SJSA1 (cell line): ENCODE results near the gene FUT7. TPM values are rescaled to one million over a fixed set of nuclear protein-coding genes. Genes with fewer than 3 reads are reported as not detected.
"Not testable (repeated sequence)": the region's sequence is repeated elsewhere in the genome, so short reads cannot be mapped to it uniquely, and the experiment has no call there.

ENCODE experiments used
- DNase-seq, 2 experiments: peaks; one replicate each; pipeline ENCODE4 v3.0.0-alpha.2; 2015 to 2020; ENCODE audit warnings: low spot score in 2 of 2, low read depth in 1 of 2
- H3K27ac ChIP-seq: fragments of 250-450 bp; sonication (Bioruptor Pico); 2 replicates; pipeline ENCODE4 v1.5.1; 2020; ENCODE audit warnings: mild to moderate bottlenecking, moderate library complexity
- H3K27me3 ChIP-seq: fragments of 250-450 bp; sonication (Bioruptor Pico); replicated peaks from 2 replicates; pipeline ENCODE4 v1.5.1; 2020; ENCODE audit warnings: mild to moderate bottlenecking, moderate library complexity
- H3K36me3 ChIP-seq: fragments of 250-450 bp; sonication (Bioruptor Pico); 2 replicates; pipeline ENCODE4 v1.5.1; 2020; ENCODE audit warnings: mild to moderate bottlenecking
- H3K4me1 ChIP-seq: fragments of 250-450 bp; sonication (Bioruptor Pico); replicated peaks from 2 replicates; pipeline ENCODE4 v1.6.1; 2021; ENCODE audit warnings: mild to moderate bottlenecking
- H3K4me3 ChIP-seq: fragments of 250-450 bp; sonication (Bioruptor Pico); 2 replicates; pipeline ENCODE4 v1.5.1; 2020; ENCODE audit warnings: mild to moderate bottlenecking
- H3K9me3 ChIP-seq: fragments of 250-450 bp; sonication (Bioruptor Pico); replicated peaks from 2 replicates; pipeline ENCODE4 v1.5.1; 2020; ENCODE audit warnings: mild to moderate bottlenecking
- total RNA-seq: library from RNA; depleted of rRNA; stranded (reverse); fragments of >200 nt; shearing (Covaris generic); gene quantifications from 2 replicates; pipeline ENCODE4 v1.2.3, GENCODE V29; 2014

Gene FUT7
- total RNA-seq, 1 experiment from 2014 or later: not detected

- no peak overlapping the region for H3K27ac ChIP-seq
- no peak for DNase-seq
- H3K27me3 ChIP-seq: no peaks in the 10 kb centered on the region
- H3K36me3 ChIP-seq: peaks cover 7% of the 10 kb centered on the region; the same call in 1 of the 2 replicates
- 0 out of 2 replicates have a peak, but pooled peaks cover 3% of the 10 kb centered on the region for H3K9me3 ChIP-seq
- peaks cover 34% of the 10 kb centered on the region for H3K4me1 ChIP-seq
- H3K4me3 ChIP-seq: peak overlapping the region; percentile 70
These were observed 39.0 kb upstream of the FUT7 start for GRCh38 chr9:137070906-137071275.

DNA sequence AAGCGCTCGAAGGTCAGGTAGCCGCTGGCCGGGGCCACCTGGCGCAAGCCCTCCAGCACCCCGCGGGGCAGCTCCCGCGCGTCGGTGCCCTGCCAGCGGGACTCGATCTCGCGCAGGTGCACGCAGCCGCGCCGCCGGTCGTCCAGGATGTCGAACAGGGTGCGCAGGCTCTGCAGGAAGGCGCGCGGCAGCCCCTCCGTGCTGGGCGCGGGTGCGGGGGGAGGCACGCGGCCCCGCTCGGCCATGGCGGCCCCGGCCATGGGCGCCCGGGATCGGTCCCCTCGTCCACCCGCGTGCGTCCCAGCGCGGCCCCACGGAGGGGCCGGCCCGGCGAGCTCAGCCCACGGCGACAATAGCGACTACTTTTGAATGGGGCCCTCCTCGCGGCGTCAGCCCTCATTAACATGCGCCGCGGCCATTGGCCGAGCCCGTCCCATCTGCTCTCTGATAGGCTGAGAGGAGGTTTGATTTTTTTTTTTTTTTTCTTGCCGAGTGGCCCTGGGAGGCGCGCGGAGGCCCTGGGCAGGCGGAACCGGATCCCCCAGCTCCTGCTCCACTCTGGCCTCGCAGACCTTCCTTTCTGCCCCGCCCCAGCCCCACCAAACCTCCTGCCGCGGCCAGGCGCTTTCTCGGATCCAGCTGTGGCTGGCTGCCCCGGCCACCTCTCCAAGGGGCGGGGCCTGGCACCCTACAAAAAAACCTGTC is 38.5 kb upstream of the FUT7 start, which contains the start of gene SAPCD2:
SAPCD2 (minus strand) TSS at position 357 of the 705 bp plus-strand sequence; CDS start at position 260, 97 bp downstream.
- H3K4me3 ChIP-seq: peak within 1 kb of the TSS; percentile 70
- H3K9me3 ChIP-seq: 0 out of 2 replicates have a peak, but pooled peaks cover 3% of the 10 kb centered on the region
- H3K27me3 ChIP-seq: no peaks in the 10 kb centered on the region
- no peak within 1 kb of the TSS for H3K27ac ChIP-seq
- peaks cover 7% of the 10 kb centered on the region; the same call in 1 of the 2 replicates for H3K36me3 ChIP-seq
- peak; percentile 77 to 79 for DNase-seq
- peaks cover 33% of the 10 kb centered on the region for H3K4me1 ChIP-seq

DNA sequence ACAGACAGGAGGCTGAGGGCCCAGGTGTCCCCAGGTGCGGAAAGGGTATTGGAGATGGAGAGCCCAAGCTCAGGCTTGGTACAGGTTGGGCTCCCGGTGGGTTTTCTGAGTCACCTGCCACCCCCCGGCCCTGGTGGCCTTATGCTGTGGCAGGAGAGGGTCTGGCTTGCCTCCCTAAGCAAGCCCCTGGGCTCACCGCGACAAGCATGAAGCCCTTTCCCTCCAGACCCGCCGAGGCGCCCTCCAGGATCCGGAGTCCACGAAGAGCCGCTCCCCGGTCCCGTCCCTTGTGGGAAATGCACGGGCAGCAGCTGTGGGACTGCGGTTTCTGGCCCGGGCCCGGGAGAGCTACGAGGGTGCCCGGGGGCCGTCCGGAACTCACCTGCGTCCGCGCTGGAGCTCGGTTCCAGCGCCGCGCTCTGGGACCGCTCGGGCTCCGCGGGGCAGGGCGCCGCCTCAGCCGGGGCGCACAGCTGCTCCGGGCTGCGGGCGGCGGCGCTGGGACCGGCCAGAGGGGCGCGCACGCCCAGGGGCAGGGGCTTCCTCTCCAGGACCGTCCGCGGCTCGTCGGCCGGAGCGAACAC is 37.7 kb upstream of the FUT7 start:
- no peak overlapping the region for H3K27ac ChIP-seq
- peak overlapping the region; percentile 70 for H3K4me3 ChIP-seq
- peaks cover 26% of the 10 kb centered on the region for H3K4me1 ChIP-seq
- no peaks in the 10 kb centered on the region for H3K27me3 ChIP-seq
- 0 out of 2 replicates have a peak, but pooled peaks cover 3% of the 10 kb centered on the region for H3K9me3 ChIP-seq
- DNase-seq: no peak
- peaks cover 7% of the 10 kb centered on the region; the same call in 1 of the 2 replicates for H3K36me3 ChIP-seq

GRCh38 chr9:137068539-137069507 is 36.9 kb upstream of the FUT7 start:
- peaks cover 11% of the 10 kb centered on the region; the same call in 1 of the 2 replicates for H3K36me3 ChIP-seq

DNA sequence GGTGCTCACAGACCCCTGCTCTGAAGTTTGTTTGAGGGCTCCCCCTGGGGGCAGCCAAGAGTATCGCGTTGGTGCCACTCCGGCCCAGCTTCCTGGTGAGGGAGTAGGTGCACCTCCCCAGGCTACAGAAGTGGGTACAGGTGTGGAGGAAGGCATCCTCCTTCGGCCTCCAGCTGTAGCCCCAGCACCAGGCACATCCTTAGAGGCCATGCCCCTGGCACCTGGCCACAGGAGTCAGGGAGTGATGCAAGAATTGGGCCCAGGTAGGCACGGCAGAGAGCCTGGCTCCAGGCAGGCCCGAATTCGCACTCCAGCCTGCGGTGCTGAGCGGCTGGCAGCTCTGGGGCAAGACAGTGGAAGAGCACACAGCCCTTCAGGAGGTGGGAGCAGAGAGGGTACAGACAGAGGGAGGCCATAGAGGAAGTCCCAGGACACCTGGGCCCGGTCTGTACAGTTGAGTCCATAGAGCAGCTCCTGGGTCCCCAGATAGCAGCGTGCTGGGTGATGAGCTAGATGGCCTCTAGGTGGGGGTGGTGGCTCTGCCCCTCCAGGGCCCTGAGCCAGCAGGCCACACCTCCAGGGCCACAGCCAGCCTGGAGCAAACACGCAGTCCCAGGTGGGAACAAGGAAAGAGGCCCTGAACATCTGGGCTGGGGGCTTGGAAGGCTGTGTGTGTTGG is 36.1 kb upstream of the FUT7 start:
- no peak overlapping the region for H3K27ac ChIP-seq
- H3K4me3 ChIP-seq: no peak overlapping the region
- H3K36me3 ChIP-seq: peaks cover 11% of the 10 kb centered on the region; the same call in 1 of the 2 replicates
- H3K9me3 ChIP-seq: 0 out of 2 replicates have a peak, but pooled peaks cover 3% of the 10 kb centered on the region
- no peaks in the 10 kb centered on the region for H3K27me3 ChIP-seq
- peaks cover 29% of the 10 kb centered on the region for H3K4me1 ChIP-seq
- peak; percentile 60 to 70 for DNase-seq

More at GRCh38 chr9:137068539-137069507, 36.9 kb upstream of the FUT7 start:
- Histone ChIP-seq H3K9me3 (0 out of 2 replicates have a peak, but pooled peaks cover 3% of the 10 kb centered on the region), H3K4me3 (peak overlapping the region; percentile 70), H3K27me3 (no peaks in the 10 kb centered on the region), H3K27ac (no peak overlapping the region), H3K4me1 (peaks cover 28% of the 10 kb centered on the region)
- no peak for DNase-seq

DNA sequence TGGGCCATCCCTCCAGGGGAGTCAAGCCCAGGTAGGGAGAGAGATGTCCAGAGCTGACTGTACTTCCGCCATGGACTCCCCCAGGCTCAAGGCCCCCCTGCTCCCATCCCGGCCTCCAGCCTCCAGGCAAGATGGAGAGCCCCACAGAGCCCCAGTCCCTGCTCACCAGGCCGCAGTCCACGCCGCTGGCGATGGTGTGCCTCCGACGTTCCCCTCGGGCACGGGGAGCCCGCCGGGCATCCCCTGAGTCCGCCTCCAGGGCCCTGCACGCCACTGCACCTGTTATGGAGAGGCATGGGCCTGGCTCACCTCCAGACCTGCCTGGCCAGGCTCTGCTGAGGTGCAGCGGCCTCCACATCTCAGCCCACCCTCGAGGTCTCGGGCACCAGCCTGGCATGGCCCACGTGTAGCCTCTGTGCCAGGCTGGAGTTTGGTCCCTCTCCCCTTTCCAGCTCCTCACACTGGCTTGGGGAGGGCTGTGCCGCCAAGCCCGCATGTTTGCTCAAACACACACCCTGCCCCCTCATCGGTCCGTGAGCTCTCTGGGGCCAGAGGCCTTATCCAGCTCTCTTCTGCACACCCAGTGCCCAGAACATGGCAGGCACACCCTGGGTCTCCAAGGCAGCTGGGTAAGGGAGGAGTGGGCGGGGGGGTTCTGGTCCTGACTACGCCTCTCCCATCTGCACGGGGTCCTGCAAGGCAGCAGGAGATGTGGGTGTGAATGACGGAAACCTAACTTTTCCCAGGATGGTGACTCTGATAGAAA is 34.4 kb upstream of the FUT7 start:
- H3K27ac ChIP-seq: no peak overlapping the region
- no peaks in the 10 kb centered on the region for H3K27me3 ChIP-seq
- peaks cover 11% of the 10 kb centered on the region; the same call in 1 of the 2 replicates for H3K36me3 ChIP-seq

DNA sequence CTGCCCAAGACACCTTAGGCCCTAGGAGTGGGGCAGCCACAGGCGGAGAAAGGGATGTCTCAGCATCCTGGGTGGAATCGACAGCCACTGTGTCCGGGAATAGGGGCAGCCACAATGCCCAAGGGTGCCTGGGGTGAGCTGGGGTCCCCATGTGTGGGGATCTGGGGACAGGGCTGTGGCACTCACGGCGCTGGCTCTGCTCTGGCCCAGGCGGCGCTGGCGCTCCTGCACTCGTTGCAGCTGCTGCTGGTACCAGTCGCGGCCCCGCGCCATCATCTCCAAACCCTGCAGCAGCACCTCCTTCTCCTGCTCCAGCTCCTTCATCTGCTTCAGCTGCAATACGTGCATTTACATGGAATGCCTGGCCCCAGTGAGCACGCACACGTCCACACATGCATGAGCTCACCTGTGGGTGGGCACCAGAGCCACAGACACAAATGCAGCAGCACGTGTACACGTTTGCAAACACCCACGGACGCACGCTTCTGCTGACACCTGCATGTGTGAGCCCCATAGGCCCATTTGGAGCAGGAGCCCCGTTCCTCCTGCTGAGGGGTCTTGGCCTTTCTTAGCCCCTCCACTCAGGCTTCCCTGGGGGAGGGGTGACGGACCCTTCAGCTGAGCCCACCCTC is 33.6 kb upstream of the FUT7 start:
- Histone ChIP-seq H3K4me1 (peaks cover 21% of the 10 kb centered on the region), H3K4me3 (no peak overlapping the region), H3K9me3 (0 out of 2 replicates have a peak, but pooled peaks cover 3% of the 10 kb centered on the region), H3K27ac (no peak overlapping the region), H3K27me3 (no peaks in the 10 kb centered on the region), H3K36me3 (peaks cover 11% of the 10 kb centered on the region; the same call in 1 of the 2 replicates)
- no peak for DNase-seq

More for the DNA sequence above, 34.4 kb upstream of the FUT7 start:
- no peak for DNase-seq
- Histone ChIP-seq H3K9me3 (0 out of 2 replicates have a peak, but pooled peaks cover 3% of the 10 kb centered on the region), H3K4me3 (no peak overlapping the region), H3K4me1 (peaks cover 29% of the 10 kb centered on the region)

GRCh38 chr9:137064880-137065164 is 32.9 kb upstream of the FUT7 start:
- no peak overlapping the region for H3K4me3 ChIP-seq
- no peaks in the 10 kb centered on the region for H3K27me3 ChIP-seq
- H3K27ac ChIP-seq: no peak overlapping the region
- no peaks in the 10 kb centered on the region for H3K9me3 ChIP-seq
- DNase-seq: no peak
- H3K4me1 ChIP-seq: peaks cover 15% of the 10 kb centered on the region
- peaks cover 7% of the 10 kb centered on the region; the same call in 1 of the 2 replicates for H3K36me3 ChIP-seq

GRCh38 chr9:137064027-137064879 is 32.4 kb upstream of the FUT7 start:
- H3K4me1 ChIP-seq: peaks cover 9% of the 10 kb centered on the region
- no peak overlapping the region for H3K27ac ChIP-seq
- H3K4me3 ChIP-seq: no peak overlapping the region
- no peaks in the 10 kb centered on the region for H3K9me3 ChIP-seq
- peaks cover 7% of the 10 kb centered on the region; the same call in 1 of the 2 replicates for H3K36me3 ChIP-seq
- no peaks in the 10 kb centered on the region for H3K27me3 ChIP-seq
- DNase-seq: no peak

DNA sequence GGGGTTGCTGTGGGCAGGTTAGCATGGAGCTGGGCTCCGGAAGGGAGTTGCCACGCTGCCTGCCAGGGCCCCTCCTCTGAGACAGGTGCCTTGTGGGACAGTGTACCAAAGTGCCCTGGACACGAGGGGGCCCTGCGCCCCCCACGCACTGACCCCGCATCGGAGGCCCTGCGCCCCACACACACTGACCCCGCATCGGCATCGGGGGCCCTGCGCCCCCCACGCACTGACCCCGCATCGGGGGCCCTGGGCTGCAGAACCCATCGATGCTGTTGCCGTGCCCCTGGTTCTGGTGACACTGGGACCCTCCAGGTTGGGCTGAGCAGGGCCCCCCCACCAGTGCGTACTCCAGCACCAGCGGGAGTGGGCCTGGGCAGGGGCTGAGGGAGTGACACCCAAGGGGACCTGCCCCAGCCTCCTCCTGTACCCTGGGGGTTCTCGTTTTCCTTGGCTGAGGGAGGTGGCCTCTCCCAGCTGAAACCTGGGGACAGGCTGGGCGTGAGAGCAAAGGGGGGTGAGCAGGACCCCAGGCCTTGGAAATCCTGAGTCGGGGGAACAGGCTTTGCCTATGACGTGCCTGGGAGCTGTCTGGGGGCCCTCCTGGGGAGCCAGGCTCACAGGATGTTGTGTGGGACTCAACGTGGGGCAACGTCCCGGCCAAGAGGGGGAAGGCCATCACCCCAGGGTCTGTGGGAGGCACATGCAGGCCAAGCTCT is 31.6 kb upstream of the FUT7 start:
- H3K27me3 ChIP-seq: peaks cover 2% of the 10 kb centered on the region; the same call in 1 of the 2 replicates
- H3K36me3 ChIP-seq: peaks cover 7% of the 10 kb centered on the region; the same call in 1 of the 2 replicates
- H3K4me3 ChIP-seq: no peak overlapping the region
- no peaks in the 10 kb centered on the region for H3K9me3 ChIP-seq
- no peak for DNase-seq
- no peak overlapping the region for H3K27ac ChIP-seq
- H3K4me1 ChIP-seq: peaks cover 3% of the 10 kb centered on the region; the same call in 1 of the 2 replicates

GRCh38 chr9:137062798-137063197 is 30.9 kb upstream of the FUT7 start:
- not testable (repeated sequence) for H3K9me3 ChIP-seq, DNase-seq, H3K27ac ChIP-seq, H3K4me3 ChIP-seq, H3K27me3 ChIP-seq, H3K36me3 ChIP-seq, H3K4me1 ChIP-seq
